ENCODE results near the gene CEP128.

Gene CEP128

DNA sequence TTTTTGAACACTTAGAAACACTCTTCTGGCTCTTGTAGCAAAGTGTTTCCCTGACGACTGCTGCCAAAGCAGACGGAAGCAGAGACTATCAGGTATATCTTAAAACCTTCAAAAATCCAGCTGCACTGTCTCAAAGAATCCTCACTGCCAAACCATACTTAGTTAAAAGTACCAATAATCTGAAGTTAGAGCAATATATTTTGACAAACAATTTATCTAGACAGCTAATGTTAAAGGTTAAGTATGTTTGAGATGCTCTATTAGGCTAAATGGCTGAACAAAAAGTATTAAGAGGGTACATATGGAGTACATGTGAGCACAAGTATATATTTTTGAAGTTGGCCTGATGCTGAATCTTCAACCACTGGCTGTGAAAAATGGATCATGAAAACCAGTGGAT, 398.3 kb downstream of the CEP128 start:
- TF ChIP-seq SUZ12 (IDR thresholded peaks at IDR 0.05; ENCODE audit: extremely low read depth, insufficient read depth, insufficient read length), result no peak
- TF ChIP-seq YY1 (IDR thresholded peaks at IDR 0.05; ENCODE audit: insufficient read depth, insufficient read length), result no peak
- no peak for TF ChIP-seq ZNF274 (IDR thresholded peaks at IDR 0.05; ENCODE audit: low read depth, low read length)
- Histone ChIP-seq H3K36me3 (ENCODE audit: insufficient read depth, insufficient read length, low read length) (no peaks in the 10 kb centered on the region), H3K27me3 (ENCODE audit: insufficient read depth, insufficient read length) (no peaks in the 10 kb centered on the region), H3K4me3 (ENCODE audit: insufficient read length, low read depth) (no peak overlapping the region), H3K4me1 (ENCODE audit: insufficient read depth, insufficient read length) (no peaks in the 10 kb centered on the region), H3K9ac (ENCODE audit: insufficient read length, low read depth) (no peak overlapping the region), H3K9me3 (ENCODE audit: insufficient read depth, low read length) (no peaks in the 10 kb centered on the region; the same call in 1 of the 2 replicates)
- no peak for DNase-seq (ENCODE audit: low read depth, low spot score)

DNA sequence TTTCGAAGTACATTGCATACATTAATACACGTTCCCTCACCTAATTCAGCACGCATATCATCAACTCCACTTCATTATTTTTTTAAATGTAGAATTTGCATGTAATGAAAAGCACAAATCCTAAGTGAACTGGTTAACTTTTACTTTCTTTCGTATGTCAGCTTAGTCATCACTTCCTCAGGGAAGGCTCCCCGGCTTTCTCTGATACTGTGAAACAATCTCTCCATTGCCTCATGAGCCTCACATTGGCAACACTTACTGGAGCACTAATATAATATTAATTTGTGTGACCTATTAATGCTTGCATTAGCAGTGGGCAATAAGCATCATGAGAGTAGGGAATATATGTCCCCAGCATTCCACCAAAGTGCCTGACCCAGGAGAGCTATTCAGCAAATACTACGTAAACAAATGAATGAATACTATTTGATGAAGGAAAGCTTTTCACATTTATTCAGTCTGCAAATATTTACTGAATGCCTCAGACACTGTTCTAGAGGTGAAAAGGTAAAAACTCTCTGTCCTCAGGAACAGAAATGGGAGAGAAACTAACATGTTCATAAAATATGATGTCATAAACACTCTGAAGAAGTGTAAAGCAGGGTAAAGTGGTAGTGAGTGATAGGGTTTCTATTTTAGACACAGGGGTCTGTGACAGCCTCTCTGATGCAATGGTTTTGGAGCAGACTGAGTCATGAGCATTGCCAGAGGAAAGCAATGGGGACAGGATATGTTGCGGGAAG, 402.7 kb downstream of the CEP128 start:
- Histone ChIP-seq H3K36me3 (ENCODE audit: insufficient read depth, insufficient read length, low read length) (no peaks in the 10 kb centered on the region), H3K9ac (ENCODE audit: insufficient read length, low read depth) (no peak overlapping the region), H3K27me3 (ENCODE audit: insufficient read depth, insufficient read length) (no peaks in the 10 kb centered on the region), H3K4me1 (ENCODE audit: insufficient read depth, insufficient read length) (no peaks in the 10 kb centered on the region), H3K9me3 (ENCODE audit: insufficient read depth, low read length) (no peaks in the 10 kb centered on the region; the same call in 1 of the 2 replicates), H3K4me3 (ENCODE audit: insufficient read length, low read depth) (no peak overlapping the region)
- DNase-seq (ENCODE audit: low read depth, low spot score), result no peak
- TF ChIP-seq ZNF274 (IDR thresholded peaks at IDR 0.05; ENCODE audit: low read depth, low read length) (no peak), YY1 (IDR thresholded peaks at IDR 0.05; ENCODE audit: insufficient read depth, insufficient read length) (no peak), SUZ12 (IDR thresholded peaks at IDR 0.05; ENCODE audit: extremely low read depth, insufficient read depth, insufficient read length) (no peak)

DNA sequence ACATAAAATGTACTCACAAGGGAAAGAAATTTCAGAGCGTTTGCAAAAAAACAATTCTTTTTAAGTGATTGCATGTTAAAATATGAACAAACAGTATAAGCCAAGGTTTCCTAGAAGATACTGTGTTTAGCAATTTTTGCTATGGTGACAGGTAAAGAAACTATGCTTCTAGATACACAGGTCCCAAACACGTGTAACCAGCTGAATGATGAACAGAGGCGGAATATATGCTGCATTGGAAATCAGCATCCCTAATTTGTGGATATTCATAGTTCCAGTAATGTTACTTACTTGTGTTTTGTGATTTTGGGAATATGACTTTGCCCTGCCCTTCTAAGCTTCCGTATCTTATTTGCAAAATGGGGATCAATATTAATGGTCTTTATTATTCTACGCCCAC, 403.9 kb downstream of the CEP128 start:
- H3K4me3 ChIP-seq (ENCODE audit: insufficient read length, low read depth), result no peak overlapping the region
- no peak for DNase-seq (ENCODE audit: low read depth, low spot score)
- no peaks in the 10 kb centered on the region; the same call in 1 of the 2 replicates for H3K9me3 ChIP-seq (ENCODE audit: insufficient read depth, low read length)
- H3K27me3 ChIP-seq (ENCODE audit: insufficient read depth, insufficient read length), result no peaks in the 10 kb centered on the region
- H3K36me3 ChIP-seq (ENCODE audit: insufficient read depth, insufficient read length, low read length), result no peaks in the 10 kb centered on the region
- no peaks in the 10 kb centered on the region for H3K4me1 ChIP-seq (ENCODE audit: insufficient read depth, insufficient read length)
- no peak overlapping the region for H3K9ac ChIP-seq (ENCODE audit: insufficient read length, low read depth)
- no peak for TF ChIP-seq ZNF274 (IDR thresholded peaks at IDR 0.05; ENCODE audit: low read depth, low read length)
- TF ChIP-seq YY1 (IDR thresholded peaks at IDR 0.05; ENCODE audit: insufficient read depth, insufficient read length), result no peak
- TF ChIP-seq SUZ12 (IDR thresholded peaks at IDR 0.05; ENCODE audit: extremely low read depth, insufficient read depth, insufficient read length), result no peak

DNA sequence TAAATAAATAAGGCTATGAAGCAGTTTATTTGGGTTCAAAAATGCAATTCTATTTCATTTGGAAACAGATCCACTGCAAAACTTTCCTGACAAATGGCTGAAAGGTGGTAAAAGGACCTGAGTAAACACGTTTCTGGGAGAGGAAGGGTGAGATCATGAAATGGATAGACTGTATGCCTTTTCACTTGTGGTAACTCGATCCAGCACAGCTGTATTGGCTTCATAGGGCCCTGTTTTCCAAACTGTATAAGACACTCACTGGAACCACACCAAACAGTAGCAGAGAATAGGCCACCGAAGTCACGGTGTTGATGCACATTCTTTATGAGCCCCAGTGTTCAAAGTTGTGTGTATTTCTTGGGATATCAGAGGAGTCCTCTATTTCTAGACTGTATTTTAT, 405.1 kb downstream of the CEP128 start:
- TF ChIP-seq ZNF274 (IDR thresholded peaks at IDR 0.05; ENCODE audit: low read depth, low read length) (no peak), SUZ12 (IDR thresholded peaks at IDR 0.05; ENCODE audit: extremely low read depth, insufficient read depth, insufficient read length) (no peak), YY1 (IDR thresholded peaks at IDR 0.05; ENCODE audit: insufficient read depth, insufficient read length) (no peak)
- DNase-seq (ENCODE audit: low read depth, low spot score), result no peak
- Histone ChIP-seq H3K9ac (ENCODE audit: insufficient read length, low read depth) (no peak overlapping the region), H3K27me3 (ENCODE audit: insufficient read depth, insufficient read length) (no peaks in the 10 kb centered on the region), H3K4me3 (ENCODE audit: insufficient read length, low read depth) (no peak overlapping the region), H3K4me1 (ENCODE audit: insufficient read depth, insufficient read length) (no peaks in the 10 kb centered on the region), H3K36me3 (ENCODE audit: insufficient read depth, insufficient read length, low read length) (no peaks in the 10 kb centered on the region), H3K9me3 (ENCODE audit: insufficient read depth, low read length) (no peaks in the 10 kb centered on the region; the same call in 1 of the 2 replicates)

DNA sequence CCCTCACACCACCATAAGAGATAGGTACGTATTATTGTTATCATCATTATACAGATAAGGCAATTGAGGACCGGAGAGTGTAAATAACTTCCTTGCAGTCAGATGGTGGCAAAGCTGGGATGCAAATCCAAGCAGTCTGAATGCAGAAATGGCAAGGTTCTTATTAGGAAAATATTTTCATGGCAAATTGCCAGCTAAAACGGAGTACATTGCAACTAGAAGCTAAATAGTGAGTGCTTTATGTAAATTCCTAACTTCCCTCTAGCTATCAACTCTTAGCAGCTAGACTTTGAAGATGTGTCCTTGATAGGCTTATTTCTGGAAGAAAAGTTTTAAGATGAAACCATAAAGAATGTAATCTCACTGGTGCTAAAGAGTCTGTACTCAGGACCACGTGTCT, 406.4 kb downstream of the CEP128 start:
- H3K4me3 ChIP-seq (ENCODE audit: insufficient read length, low read depth), result no peak overlapping the region
- DNase-seq (ENCODE audit: low read depth, low spot score), result no peak
- no peaks in the 10 kb centered on the region for H3K27me3 ChIP-seq (ENCODE audit: insufficient read depth, insufficient read length)
- no peaks in the 10 kb centered on the region for H3K4me1 ChIP-seq (ENCODE audit: insufficient read depth, insufficient read length)
- H3K9me3 ChIP-seq (ENCODE audit: insufficient read depth, low read length), result no peaks in the 10 kb centered on the region; the same call in 1 of the 2 replicates
- TF ChIP-seq SUZ12 (IDR thresholded peaks at IDR 0.05; ENCODE audit: extremely low read depth, insufficient read depth, insufficient read length), result no peak
- H3K36me3 ChIP-seq (ENCODE audit: insufficient read depth, insufficient read length, low read length), result peaks cover under 1% of the 10 kb centered on the region
- no peak overlapping the region for H3K9ac ChIP-seq (ENCODE audit: insufficient read length, low read depth)

DNA sequence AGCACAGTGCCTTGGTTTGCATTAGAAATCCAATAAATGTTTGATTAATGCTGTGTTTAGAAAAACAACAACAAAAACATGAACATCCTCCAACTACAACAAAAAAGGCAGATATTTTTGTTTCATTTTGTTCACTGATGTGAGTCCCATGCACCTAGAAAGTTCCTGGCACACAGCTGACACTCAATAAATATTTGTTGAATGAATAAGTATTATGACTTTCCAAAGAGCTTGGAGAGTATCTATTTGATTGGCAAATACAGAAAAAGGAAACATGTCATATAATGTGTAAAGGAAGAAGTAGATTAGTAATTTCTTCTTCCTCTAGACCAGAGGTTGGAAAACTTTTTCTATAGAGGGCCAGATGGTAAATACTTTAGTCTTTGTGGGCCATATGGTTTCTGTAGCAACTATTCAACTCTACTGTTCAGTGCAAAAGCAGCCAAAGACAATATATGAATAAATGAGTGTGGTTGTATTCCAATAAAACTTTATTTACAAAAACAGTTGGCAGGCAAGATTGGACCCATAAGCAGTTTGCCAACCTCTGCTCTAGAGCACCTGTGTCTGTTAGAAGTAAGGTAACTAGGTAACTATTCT, 417.9 kb downstream of the CEP128 start:
- no peaks in the 10 kb centered on the region for H3K4me1 ChIP-seq (ENCODE audit: insufficient read depth, insufficient read length)
- H3K27me3 ChIP-seq (ENCODE audit: insufficient read depth, insufficient read length), result no peaks in the 10 kb centered on the region
- H3K36me3 ChIP-seq (ENCODE audit: insufficient read depth, insufficient read length, low read length), result no peaks in the 10 kb centered on the region
- no peaks in the 10 kb centered on the region for H3K9me3 ChIP-seq (ENCODE audit: insufficient read depth, low read length)
- H3K9ac ChIP-seq (ENCODE audit: insufficient read length, low read depth), result no peak overlapping the region
- no peak overlapping the region for H3K4me3 ChIP-seq (ENCODE audit: insufficient read length, low read depth)
- no peak for TF ChIP-seq SUZ12 (IDR thresholded peaks at IDR 0.05; ENCODE audit: extremely low read depth, insufficient read depth, insufficient read length)
- TF ChIP-seq ZNF274 (IDR thresholded peaks at IDR 0.05; ENCODE audit: low read depth, low read length), result no peak
- no peak for TF ChIP-seq YY1 (IDR thresholded peaks at IDR 0.05; ENCODE audit: insufficient read depth, insufficient read length)
- no peak for DNase-seq (ENCODE audit: low read depth, low spot score)

DNA sequence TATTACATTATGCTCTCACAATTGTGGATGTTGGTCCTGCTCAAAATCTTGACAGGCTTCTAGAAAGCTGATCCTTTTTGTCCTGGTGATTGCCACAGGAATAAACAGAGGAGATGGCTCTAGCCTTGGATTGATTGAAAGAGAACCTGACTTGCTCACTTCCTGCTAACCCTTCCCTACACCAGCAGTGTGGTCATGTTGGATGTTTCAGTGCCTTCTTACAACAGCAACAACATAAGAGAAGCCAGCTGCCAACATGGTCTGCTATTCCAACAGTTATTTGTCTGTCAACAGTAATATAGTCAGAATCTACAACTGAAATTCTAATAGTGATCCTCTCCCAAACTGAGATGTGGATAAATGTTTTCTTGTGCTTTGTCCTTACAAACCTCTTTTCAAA, 418.6 kb downstream of the CEP128 start:
- H3K36me3 ChIP-seq (ENCODE audit: insufficient read depth, insufficient read length, low read length), result no peaks in the 10 kb centered on the region
- no peak overlapping the region for H3K9ac ChIP-seq (ENCODE audit: insufficient read length, low read depth)
- no peaks in the 10 kb centered on the region for H3K9me3 ChIP-seq (ENCODE audit: insufficient read depth, low read length)
- TF ChIP-seq SUZ12 (IDR thresholded peaks at IDR 0.05; ENCODE audit: extremely low read depth, insufficient read depth, insufficient read length) (no peak), YY1 (IDR thresholded peaks at IDR 0.05; ENCODE audit: insufficient read depth, insufficient read length) (no peak), ZNF274 (IDR thresholded peaks at IDR 0.05; ENCODE audit: low read depth, low read length) (no peak)
- H3K4me3 ChIP-seq (ENCODE audit: insufficient read length, low read depth), result no peak overlapping the region
- H3K27me3 ChIP-seq (ENCODE audit: insufficient read depth, insufficient read length), result no peaks in the 10 kb centered on the region
- DNase-seq (ENCODE audit: low read depth, low spot score), result no peak
- H3K4me1 ChIP-seq (ENCODE audit: insufficient read depth, insufficient read length), result no peaks in the 10 kb centered on the region
